ENCODE data around the gene FAM9C.
A peak's percentile ranks its signal among the peaks of the same experiment; 100 is the strongest.

Gene FAM9C

DNA sequence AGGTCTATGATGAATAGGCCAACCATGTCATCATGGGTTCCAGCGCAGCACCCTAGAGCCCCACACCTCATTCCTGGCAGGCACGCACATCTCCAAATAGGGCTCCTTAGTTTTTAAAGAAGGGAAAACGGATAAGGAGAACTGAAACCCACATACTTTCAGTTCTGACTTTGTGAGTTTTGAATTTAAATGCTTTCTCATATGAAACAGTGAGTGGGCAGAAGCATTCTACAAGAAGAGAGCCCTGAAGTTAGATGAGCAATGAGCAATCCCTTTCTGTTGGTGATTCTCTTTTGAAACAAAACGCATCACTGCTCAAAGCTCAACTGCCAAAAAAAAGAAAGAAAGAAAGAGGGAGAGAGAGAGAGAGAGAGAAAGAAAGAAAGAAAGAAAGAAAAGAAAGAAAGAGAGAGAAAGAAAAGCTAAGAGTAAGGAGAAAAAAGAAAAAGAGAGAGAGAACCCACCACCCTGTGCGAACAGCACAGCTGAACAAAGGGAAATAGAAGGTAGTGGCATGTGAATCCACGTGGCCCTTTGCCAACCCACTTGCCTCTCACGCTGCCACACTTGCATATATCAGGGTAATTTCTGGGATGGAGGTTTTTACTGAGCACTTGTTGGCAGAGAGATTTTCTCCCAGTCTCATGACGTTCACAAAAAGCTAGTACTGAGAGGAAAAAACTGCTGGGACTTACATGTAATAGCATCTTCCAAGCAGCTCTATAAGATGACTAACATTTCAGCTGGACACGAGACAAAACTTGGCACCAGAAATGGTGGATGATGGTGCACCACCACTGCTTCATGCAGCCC, 38.6 kb downstream of the FAM9C start:
- TF ChIP-seq, protein P1, sequence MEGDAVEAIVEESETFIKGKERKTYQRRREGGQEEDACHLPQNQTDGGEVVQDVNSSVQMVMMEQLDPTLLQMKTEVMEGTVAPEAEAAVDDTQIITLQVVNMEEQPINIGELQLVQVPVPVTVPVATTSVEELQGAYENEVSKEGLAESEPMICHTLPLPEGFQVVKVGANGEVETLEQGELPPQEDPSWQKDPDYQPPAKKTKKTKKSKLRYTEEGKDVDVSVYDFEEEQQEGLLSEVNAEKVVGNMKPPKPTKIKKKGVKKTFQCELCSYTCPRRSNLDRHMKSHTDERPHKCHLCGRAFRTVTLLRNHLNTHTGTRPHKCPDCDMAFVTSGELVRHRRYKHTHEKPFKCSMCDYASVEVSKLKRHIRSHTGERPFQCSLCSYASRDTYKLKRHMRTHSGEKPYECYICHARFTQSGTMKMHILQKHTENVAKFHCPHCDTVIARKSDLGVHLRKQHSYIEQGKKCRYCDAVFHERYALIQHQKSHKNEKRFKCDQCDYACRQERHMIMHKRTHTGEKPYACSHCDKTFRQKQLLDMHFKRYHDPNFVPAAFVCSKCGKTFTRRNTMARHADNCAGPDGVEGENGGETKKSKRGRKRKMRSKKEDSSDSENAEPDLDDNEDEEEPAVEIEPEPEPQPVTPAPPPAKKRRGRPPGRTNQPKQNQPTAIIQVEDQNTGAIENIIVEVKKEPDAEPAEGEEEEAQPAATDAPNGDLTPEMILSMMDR (IDR thresholded peaks at IDR 0.05; ENCODE audit: low read length, missing control alignments): no peak
- DNase-seq (ENCODE audit: low read depth): peak; percentile 29
- no peak overlapping the region for H3K4me3 ChIP-seq (replicated peaks; ENCODE audit: low read depth, low read length)

DNA sequence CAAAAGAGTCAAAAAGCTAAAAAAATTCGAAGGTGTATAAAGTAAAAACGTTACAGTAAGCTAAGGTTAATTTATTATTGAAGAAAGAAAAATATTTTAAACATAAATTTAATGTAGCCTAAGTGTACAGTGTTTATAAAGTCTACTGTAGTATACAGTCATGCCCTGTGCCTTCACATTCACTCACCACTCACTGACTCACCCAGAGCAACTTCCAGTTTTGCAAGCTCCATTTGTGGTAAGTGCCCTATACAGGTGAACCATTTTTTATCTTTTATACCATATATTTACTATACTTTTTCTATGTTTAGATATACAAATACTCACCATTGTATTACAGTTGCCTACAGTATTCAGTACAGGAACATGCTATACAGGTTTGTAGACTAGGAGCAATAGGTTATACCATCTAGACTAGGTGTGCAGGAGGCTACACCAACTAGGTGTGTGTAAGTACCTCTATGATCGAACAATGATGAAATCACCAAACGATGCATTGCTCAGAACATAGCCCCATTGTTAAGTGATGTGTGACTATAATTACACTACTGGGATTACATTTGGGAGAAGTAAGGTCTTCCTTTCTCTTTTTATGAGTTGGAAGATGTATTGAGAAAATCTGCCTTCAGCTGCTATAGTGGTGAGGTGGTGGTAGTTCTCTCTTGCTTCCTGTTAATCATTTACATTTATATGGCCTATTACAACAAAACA, 42.3 kb downstream of the FAM9C start:
- H3K4me3 ChIP-seq (replicated peaks; ENCODE audit: low read depth, low read length): no peak overlapping the region
- DNase-seq (ENCODE audit: low read depth): no peak
- TF ChIP-seq, protein P1 (IDR thresholded peaks at IDR 0.05; ENCODE audit: low read length, missing control alignments): no peak

DNA sequence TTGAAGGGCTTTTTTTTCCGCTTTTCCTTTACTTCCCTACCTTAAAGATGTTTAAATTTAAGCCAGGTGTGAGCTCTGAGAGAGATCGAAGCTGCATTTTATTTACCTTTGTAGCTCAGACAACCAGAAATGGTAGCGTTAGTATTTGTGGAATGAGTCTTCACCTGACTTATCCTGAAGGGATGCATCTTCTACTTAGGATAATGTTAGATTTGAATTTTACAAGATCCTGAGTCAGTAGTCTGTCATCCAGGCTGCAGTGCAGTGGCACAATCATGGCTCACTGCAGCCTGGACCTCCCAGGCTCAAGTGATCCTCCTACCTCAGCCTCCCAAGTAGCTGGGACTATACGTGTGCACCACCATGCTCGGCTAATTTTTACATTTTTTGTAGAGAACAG, 43.3 kb downstream of the FAM9C start:
- no peak overlapping the region for H3K4me3 ChIP-seq (replicated peaks; ENCODE audit: low read depth, low read length)
- TF ChIP-seq, protein P1 (IDR thresholded peaks at IDR 0.05; ENCODE audit: low read length, missing control alignments): no peak
- DNase-seq (ENCODE audit: low read depth): no peak

DNA sequence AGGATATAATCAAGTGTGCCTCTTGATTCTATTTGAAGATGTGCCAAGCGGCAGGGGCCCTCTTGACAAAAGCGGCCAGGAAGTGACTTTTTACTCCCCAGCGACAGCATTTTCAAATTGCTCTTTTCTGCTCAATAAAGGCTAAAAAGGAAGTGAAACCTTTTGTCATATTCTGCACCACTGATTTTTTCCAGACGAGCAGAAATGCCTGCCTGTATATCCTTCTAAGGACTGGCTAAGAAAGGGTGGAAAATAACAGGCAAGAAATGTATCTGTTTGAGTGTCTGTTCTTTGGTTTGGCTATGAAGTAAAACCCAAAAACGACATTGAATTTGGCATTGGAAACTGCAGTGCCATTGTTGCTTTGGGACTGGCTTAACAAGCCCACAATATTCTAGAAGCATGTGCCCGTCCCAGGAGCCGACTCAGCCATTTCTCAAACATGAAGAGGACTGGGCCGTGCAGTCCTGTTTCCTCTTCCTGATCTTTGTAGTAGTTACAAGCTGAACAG, 44.1 kb downstream of the FAM9C start:
- TF ChIP-seq, protein P1 (IDR thresholded peaks at IDR 0.05; ENCODE audit: low read length, missing control alignments): no peak
- H3K4me3 ChIP-seq (replicated peaks; ENCODE audit: low read depth, low read length): no peak overlapping the region
- DNase-seq (ENCODE audit: low read depth): no peak

DNA sequence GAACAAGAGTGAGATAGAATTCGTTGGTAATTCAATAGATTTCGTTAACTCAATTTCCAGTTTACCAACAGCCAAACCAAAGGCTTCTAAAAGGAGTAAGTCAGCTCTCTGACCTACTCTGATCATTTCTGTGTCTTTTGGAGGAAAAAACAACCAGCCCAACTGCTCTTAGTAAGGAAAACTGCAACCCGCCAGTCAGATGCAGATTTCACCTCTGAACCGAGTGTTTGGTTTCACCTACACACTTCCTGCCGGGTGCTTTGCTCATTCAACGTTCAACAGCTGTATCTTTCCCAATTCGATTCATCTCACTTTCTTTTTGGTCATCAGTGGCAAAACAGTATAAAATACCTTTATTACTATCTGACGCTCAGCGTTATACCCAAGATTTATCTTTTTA, 45.0 kb downstream of the FAM9C start:
- TF ChIP-seq, protein P1 (IDR thresholded peaks at IDR 0.05; ENCODE audit: low read length, missing control alignments): no peak
- DNase-seq (ENCODE audit: low read depth): no peak
- no peak overlapping the region for H3K4me3 ChIP-seq (replicated peaks; ENCODE audit: low read depth, low read length)

DNA sequence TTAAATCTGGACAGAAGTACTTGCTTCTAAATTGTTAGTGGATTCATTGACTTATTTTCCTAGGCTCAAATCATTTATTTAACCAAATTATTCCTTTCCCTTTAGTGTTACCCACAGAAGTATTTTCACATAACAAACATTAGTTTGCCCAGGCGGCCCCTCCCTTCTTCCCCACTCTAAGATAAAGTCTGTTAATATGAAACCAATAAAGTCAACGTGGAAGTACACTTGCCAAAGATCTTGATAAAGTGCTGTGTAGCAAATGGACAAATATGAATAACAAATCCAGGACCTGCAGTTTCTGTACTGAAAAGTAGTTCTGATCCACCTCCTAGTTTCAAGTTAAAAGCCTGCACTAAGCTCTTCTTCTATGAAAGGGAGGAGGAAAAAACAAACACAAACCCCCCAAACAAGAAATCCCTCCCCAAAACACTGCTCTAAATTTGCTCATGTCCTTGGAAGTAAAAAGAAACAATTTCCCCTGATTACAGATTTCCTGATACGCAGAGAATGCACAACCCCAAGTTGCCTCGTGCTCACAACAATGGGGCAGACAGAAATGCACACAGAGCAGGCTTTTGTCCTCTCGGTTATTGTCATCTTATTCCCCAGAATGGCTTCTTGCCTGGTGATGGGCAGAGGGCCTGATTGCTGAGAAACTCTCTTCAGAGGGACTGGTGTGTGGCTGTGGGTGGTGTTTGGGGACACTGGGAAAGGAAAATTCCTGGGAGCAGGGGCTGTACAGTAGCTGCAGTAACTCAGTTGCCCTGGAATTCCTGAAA, 46.3 kb downstream of the FAM9C start:
- H3K4me3 ChIP-seq (replicated peaks; ENCODE audit: low read depth, low read length): no peak overlapping the region
- no peak for DNase-seq (ENCODE audit: low read depth)
- TF ChIP-seq, protein P1 (IDR thresholded peaks at IDR 0.05; ENCODE audit: low read length, missing control alignments): no peak

Measured in fibroblast of pulmonary artery (primary cell).